H9 (cell line): Measurements from ENCODE around the gene CYS1. TPM values are rescaled to one million over a fixed set of nuclear protein-coding genes. Genes with fewer than 3 reads are reported as not detected.

Source experiments
- DNase-seq: peaks from one replicate; pipeline ENCODE4 v3.0.0-alpha.2; 2017
- H2AFZ ChIP-seq: one replicate; pipeline ENCODE4 v1.6.1; 2013; ENCODE audit warnings: mild to moderate bottlenecking, low read length, control low read depth, moderate library complexity
- H2AK5ac ChIP-seq: 2 replicates; pipeline ENCODE4 v1.6.1; 2013; ENCODE audit warnings: low read length, control low read depth, mixed read lengths; ENCODE audit not compliant: insufficient read length
- H2BK120ac ChIP-seq: one replicate; pipeline ENCODE4 v1.6.1; 2013; ENCODE audit warnings: low read depth, mild to moderate bottlenecking, low read length, control low read depth, inconsistent platforms; ENCODE audit not compliant: poor library complexity, severe bottlenecking
- H2BK12ac ChIP-seq: 2 replicates; pipeline ENCODE4 v1.6.1; 2013; ENCODE audit warnings: low read length, control low read depth, mixed read lengths, low read depth; ENCODE audit not compliant: insufficient read length
- H2BK15ac ChIP-seq: 2 replicates; pipeline ENCODE4 v1.6.1; 2013; ENCODE audit warnings: low read depth, low read length, control low read depth
- H2BK20ac ChIP-seq: one replicate; pipeline ENCODE4 v1.6.1; 2013; ENCODE audit warnings: low read depth, mild to moderate bottlenecking, low read length, control low read depth, inconsistent platforms; ENCODE audit not compliant: poor library complexity, severe bottlenecking
- H2BK5ac ChIP-seq: 2 replicates; pipeline ENCODE4 v1.6.1; 2013; ENCODE audit warnings: low read length, control low read depth, mixed read lengths; ENCODE audit not compliant: insufficient read length
- H3K14ac ChIP-seq: 2 replicates; pipeline ENCODE4 v1.6.1; 2013; ENCODE audit warnings: low read length, control low read depth; ENCODE audit not compliant: insufficient read depth
- H3K18ac ChIP-seq: 2 replicates; pipeline ENCODE4 v1.6.1; 2013; ENCODE audit warnings: low read depth, mild to moderate bottlenecking, mixed read lengths, low read length, control low read depth; ENCODE audit not compliant: insufficient read length
- H3K23ac ChIP-seq: 2 replicates; pipeline ENCODE4 v1.6.1; 2013; ENCODE audit warnings: low read length, control low read depth, mixed read lengths, low read depth; ENCODE audit not compliant: insufficient read length
- H3K23me2 ChIP-seq: 2 replicates; pipeline ENCODE4 v1.6.1; 2013; ENCODE audit warnings: low read depth, mild to moderate bottlenecking, mixed read lengths, low read length, control low read depth; ENCODE audit not compliant: insufficient read length, poor library complexity, severe bottlenecking
- H3K27ac ChIP-seq: 2 replicates; pipeline ENCODE4 v1.5.1; 2013; ENCODE audit warnings: low read length, control low read depth, mixed read lengths, low read depth; ENCODE audit not compliant: insufficient read length
- H3K27me3 ChIP-seq: 2 replicates; pipeline ENCODE4 v1.6.1; 2013; ENCODE audit warnings: low read length, control low read depth, inconsistent platforms; ENCODE audit not compliant: insufficient read depth
- H3K4ac ChIP-seq: 2 replicates; pipeline ENCODE4 v1.6.1; 2013; ENCODE audit warnings: low read depth, mild to moderate bottlenecking, control low read depth, inconsistent platforms, low read length, moderate library complexity
- H3K4me1 ChIP-seq: 2 replicates; pipeline ENCODE4 v1.6.1; 2013; ENCODE audit warnings: low read length, control low read depth, inconsistent platforms; ENCODE audit not compliant: insufficient read depth
- H3K4me2 ChIP-seq: 2 replicates; pipeline ENCODE4 v1.6.1; 2013; ENCODE audit warnings: low read length, control low read depth, mixed read lengths; ENCODE audit not compliant: insufficient read length, insufficient read depth
- H3K56ac ChIP-seq: 2 replicates; pipeline ENCODE4 v1.6.1; 2013; ENCODE audit warnings: low read depth, mild to moderate bottlenecking, mixed read lengths, low read length, control low read depth; ENCODE audit not compliant: insufficient read length
- H3K79me1 ChIP-seq: 2 replicates; pipeline ENCODE4 v1.6.1; 2013; ENCODE audit warnings: low read depth, mild to moderate bottlenecking, moderate library complexity, low read length, control low read depth, inconsistent platforms; ENCODE audit not compliant: insufficient read depth, poor library complexity, severe bottlenecking
- H3K79me2 ChIP-seq: 2 replicates; pipeline ENCODE4 v1.6.1; 2013; ENCODE audit warnings: low read length, control low read depth, inconsistent platforms; ENCODE audit not compliant: insufficient read depth
- H3K9ac ChIP-seq: 2 replicates; pipeline ENCODE4 v1.6.1; 2013; ENCODE audit warnings: low read length, control low read depth, mixed read lengths; ENCODE audit not compliant: insufficient read length; ENCODE audit errors: extremely low read depth
- H3K9me3 ChIP-seq: one replicate; pipeline ENCODE4 v1.6.1; 2013; ENCODE audit warnings: low read depth, low read length, inconsistent platforms; ENCODE audit not compliant: control insufficient read depth
- H3T11ph ChIP-seq: one replicate; pipeline ENCODE4 v1.6.1; 2013; ENCODE audit warnings: mild to moderate bottlenecking, low read length, control low read depth, inconsistent platforms
- H4K20me1 ChIP-seq: one replicate; pipeline ENCODE4 v1.6.1; 2013; ENCODE audit not compliant: control insufficient read depth, insufficient read length, insufficient read depth
- H4K5ac ChIP-seq: 2 replicates; pipeline ENCODE4 v1.6.1; 2013; ENCODE audit warnings: low read depth, mild to moderate bottlenecking, mixed read lengths, low read length, control low read depth; ENCODE audit not compliant: insufficient read length
- H4K8ac ChIP-seq: replicated peaks from 2 replicates; pipeline ENCODE4 v1.6.1; 2013; ENCODE audit warnings: low read length, control low read depth, mixed read lengths, low read depth; ENCODE audit not compliant: insufficient read length
- H4K91ac ChIP-seq: 2 replicates; pipeline ENCODE4 v1.6.1; 2013; ENCODE audit warnings: low read depth, mild to moderate bottlenecking, moderate library complexity, mixed read lengths, low read length, control low read depth; ENCODE audit not compliant: insufficient read length
- H3K27ac Mint-ChIP-seq, 3 experiments: 2 replicates in 2 of 3; 3 replicates in 1 of 3; pipeline ENCODE4 v1.8.0; 2020 to 2021; ENCODE audit warnings: mixed read lengths in 3 of 3, mild to moderate bottlenecking in 1 of 3, moderate library complexity in 1 of 3
- H3K27me3 Mint-ChIP-seq: 2 replicates; pipeline ENCODE4 v1.8.0; 2021; ENCODE audit warnings: low read depth, mild to moderate bottlenecking, moderate library complexity, mixed read lengths
- H3K36me3 Mint-ChIP-seq, 3 experiments: 2 replicates in 2 of 3; 3 replicates in 1 of 3; pipeline ENCODE4 v1.8.0; 2020 to 2021; ENCODE audit warnings: low read depth in 3 of 3, mixed read lengths in 3 of 3; ENCODE audit not compliant: insufficient read depth in 1 of 3
- H3K4me1 Mint-ChIP-seq, 2 experiments: 2 replicates each; pipeline ENCODE4 v1.8.0; 2020; ENCODE audit warnings: mixed read lengths in 2 of 2
- H3K4me3 Mint-ChIP-seq, 2 experiments: 2 replicates in 1 of 2; 3 replicates in 1 of 2; pipeline ENCODE4 v1.8.0; 2020 to 2021; ENCODE audit warnings: mild to moderate bottlenecking in 2 of 2, mixed read lengths in 2 of 2, moderate library complexity in 1 of 2
- H3K9me3 Mint-ChIP-seq, 2 experiments: 2 replicates in 1 of 2; 3 replicates in 1 of 2; pipeline ENCODE4 v1.8.0; 2020; ENCODE audit warnings: mild to moderate bottlenecking in 2 of 2, mixed read lengths in 2 of 2, moderate library complexity in 1 of 2
- WGBS: extraction: QIAGEN DNeasy Blood & Tissue Kit; methylation state at CpG from one replicate; pipeline ENCODE4 v1.1.7; 2013; ENCODE audit warnings: missing lambda C conversion rate, low lambda C conversion rate, mixed read lengths; ENCODE audit not compliant: insufficient read length; ENCODE audit errors: extremely low coverage; 5-methylcytosine and 5-hydroxymethylcytosine counted together
- total RNA-seq: library from RNA; stranded (reverse); gene quantifications from 2 replicates; pipeline ENCODE4 v1.2.1, GENCODE V29; 2021
- TF ChIP-seq, protein P1 (sequence below): fragments of 200-600 bp; sonication (generic); conservative IDR thresholded peaks from 3 replicates; pipeline ENCODE4 v1.8.0; 2021; ENCODE audit warnings: antibody characterized with exemption, mild to moderate bottlenecking

CYS1 gene
- total RNA-seq, 1 experiment from 2014 or later = 0.35 TPM

DNA sequence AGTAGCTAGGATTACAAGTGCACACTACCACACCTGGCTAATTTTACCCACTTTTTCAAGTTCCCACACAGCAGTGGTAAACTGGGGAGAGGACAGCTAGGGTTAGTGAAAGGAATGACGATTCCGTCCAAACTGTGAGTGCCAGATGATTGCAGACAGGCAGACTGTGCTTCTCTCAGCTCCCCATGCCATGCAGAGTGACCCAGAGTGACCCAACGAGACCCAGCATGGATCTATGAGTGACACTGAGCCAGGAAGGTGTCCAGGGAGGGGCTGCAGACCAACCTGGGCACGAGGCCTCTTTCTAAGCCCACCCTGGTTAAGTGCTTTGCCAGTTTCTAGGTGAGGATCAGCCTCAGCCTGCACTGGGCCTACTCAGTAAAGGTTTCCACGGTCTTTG is 44.6 kb downstream of the CYS1 start:
- H3K79me1 ChIP-seq = no peaks in the 10 kb centered on the region
- peaks cover 10% of the 10 kb centered on the region for H3K27me3 Mint-ChIP-seq
- no peaks in the 10 kb centered on the region for H4K20me1 ChIP-seq
- no peak overlapping the region for H3K27ac ChIP-seq
- no CpG with 5 or more reads among the region's 5 CpGs for WGBS
- H3K9ac ChIP-seq = no peak overlapping the region
- no peak overlapping the region for H3T11ph ChIP-seq
- H3K36me3 Mint-ChIP-seq = peaks cover 0 to 3% (median 0%) of the 10 kb centered on the region in 3 experiments; a peak in 2 of 7 replicates
- no peaks in the 10 kb centered on the region for H3K23me2 ChIP-seq
- no peak overlapping the region for H2BK15ac ChIP-seq
- H2BK5ac ChIP-seq = no peak overlapping the region
- H3K23ac ChIP-seq = no peak overlapping the region
- H2BK12ac ChIP-seq = no peak overlapping the region
- no peak overlapping the region for H4K5ac ChIP-seq
- H2BK20ac ChIP-seq = no peak overlapping the region
- no peak overlapping the region for H3K27ac Mint-ChIP-seq
- H3K14ac ChIP-seq = no peak overlapping the region
- no peaks in the 10 kb centered on the region for H3K9me3 Mint-ChIP-seq
- no peaks in the 10 kb centered on the region for H3K4me1 ChIP-seq
- no peaks in the 10 kb centered on the region for H3K27me3 ChIP-seq
- H2AFZ ChIP-seq = no peak overlapping the region
- no peak overlapping the region for H4K8ac ChIP-seq
- H2AK5ac ChIP-seq = no peak overlapping the region
- H4K91ac ChIP-seq = no peak overlapping the region
- no peak overlapping the region for H2BK120ac ChIP-seq
- no peak overlapping the region for H3K4ac ChIP-seq
- no peak overlapping the region for H3K56ac ChIP-seq
- no peak overlapping the region for H3K18ac ChIP-seq
- H3K4me1 Mint-ChIP-seq = peaks cover 1 to 11% of the 10 kb centered on the region in 2 experiments; a peak in 3 of 4 replicates
- DNase-seq = no peak
- no peak overlapping the region; a peak in 1 of 5 replicates for H3K4me3 Mint-ChIP-seq
- TF ChIP-seq, protein P1, sequence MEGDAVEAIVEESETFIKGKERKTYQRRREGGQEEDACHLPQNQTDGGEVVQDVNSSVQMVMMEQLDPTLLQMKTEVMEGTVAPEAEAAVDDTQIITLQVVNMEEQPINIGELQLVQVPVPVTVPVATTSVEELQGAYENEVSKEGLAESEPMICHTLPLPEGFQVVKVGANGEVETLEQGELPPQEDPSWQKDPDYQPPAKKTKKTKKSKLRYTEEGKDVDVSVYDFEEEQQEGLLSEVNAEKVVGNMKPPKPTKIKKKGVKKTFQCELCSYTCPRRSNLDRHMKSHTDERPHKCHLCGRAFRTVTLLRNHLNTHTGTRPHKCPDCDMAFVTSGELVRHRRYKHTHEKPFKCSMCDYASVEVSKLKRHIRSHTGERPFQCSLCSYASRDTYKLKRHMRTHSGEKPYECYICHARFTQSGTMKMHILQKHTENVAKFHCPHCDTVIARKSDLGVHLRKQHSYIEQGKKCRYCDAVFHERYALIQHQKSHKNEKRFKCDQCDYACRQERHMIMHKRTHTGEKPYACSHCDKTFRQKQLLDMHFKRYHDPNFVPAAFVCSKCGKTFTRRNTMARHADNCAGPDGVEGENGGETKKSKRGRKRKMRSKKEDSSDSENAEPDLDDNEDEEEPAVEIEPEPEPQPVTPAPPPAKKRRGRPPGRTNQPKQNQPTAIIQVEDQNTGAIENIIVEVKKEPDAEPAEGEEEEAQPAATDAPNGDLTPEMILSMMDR = no peak
- H3K9me3 ChIP-seq = no peaks in the 10 kb centered on the region
- H3K4me2 ChIP-seq = no peak overlapping the region
- H3K79me2 ChIP-seq = no peaks in the 10 kb centered on the region
